Colonic mucosa (tissue), 4 donors: ENCODE measurements around the gene CCDC18. TPM values are rescaled to one million over a fixed set of nuclear protein-coding genes. Genes with fewer than 3 reads are reported as not detected.

Experiments
- DNase-seq: peaks from one replicate; pipeline ENCODE4 v3.0.0-alpha.2; 2020
- H3K27ac ChIP-seq: fragments of 200-600 bp; one replicate; pipeline ENCODE4 v1.8.0; 2021
- H3K27me3 ChIP-seq: fragments of 200-600 bp; one replicate; pipeline ENCODE4 v1.8.0; 2021
- H3K36me3 ChIP-seq: fragments of 200-600 bp; one replicate; pipeline ENCODE4 v1.8.0; 2021
- H3K4me1 ChIP-seq: fragments of 200-600 bp; one replicate; pipeline ENCODE4 v1.8.0; 2021; ENCODE audit warnings: mild to moderate bottlenecking
- H3K4me3 ChIP-seq: fragments of 200-600 bp; one replicate; pipeline ENCODE4 v1.8.0; 2021
- H3K9ac ChIP-seq, 2 donors: one replicate each; pipeline ENCODE4 v1.7.0; 2013; ENCODE audit warnings: control low read depth in 2 of 2, low read depth in 2 of 2, low read length in 2 of 2
- H3K9me3 ChIP-seq: fragments of 200-600 bp; one replicate; pipeline ENCODE4 v1.8.0; 2021
- intact Hi-C: fragments of 100-400 bp; cut with DNase I; formaldehyde crosslinking; loops from one replicate; pipeline ENCODE4 v1.14.1; 2022
- total RNA-seq, 2 donors: library from RNA; stranded (reverse); fragmentation: NEBNext Ultra II Directional in 1 of 2; extraction: Animal tissue kit (Norgen Biotek cat#: 25700) in 1 of 2; gene quantifications; one replicate each; pipeline ENCODE4 v1.2.1, GENCODE V29; 2021
- TF ChIP-seq, protein P1 (sequence below): fragments of 200-600 bp; IDR thresholded peaks from one replicate; pipeline ENCODE4 v1.8.0; 2022; ENCODE audit warnings: antibody characterized with exemption, mild to moderate bottlenecking
- donor health status: healthy.
- donor health status: DM: no; HTN: no; CAD: no.
- donor health status: DM: no; HTN: no; CAD: no.

CCDC18 gene
- total RNA-seq, 2 donors from 2014 or later = 4.2 to 7.6 TPM

DNA sequence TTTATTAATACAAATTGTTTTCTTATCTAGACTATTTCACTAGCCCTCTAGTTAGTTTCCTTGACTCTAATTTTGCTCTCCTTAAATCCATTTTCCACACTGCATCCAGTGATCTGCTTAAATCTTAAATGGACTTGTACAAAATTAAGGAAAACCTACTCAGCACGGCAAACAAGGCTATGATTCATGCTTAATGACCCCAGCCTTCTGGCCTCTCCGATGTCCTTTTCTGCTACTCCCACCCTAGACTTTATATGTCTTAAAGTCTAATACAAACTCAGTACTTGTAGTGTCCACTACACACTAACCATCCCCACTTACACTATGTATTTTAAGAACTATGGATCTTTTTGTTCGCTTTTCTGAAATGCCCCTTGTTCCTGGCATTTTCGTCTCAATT, 2.5 kb upstream of the CCDC18 start:
- H3K9me3 ChIP-seq = no peaks in the 10 kb centered on the region
- no peaks in the 10 kb centered on the region for H3K36me3 ChIP-seq
- DNase-seq = no peak
- intact Hi-C loops = no loop called here
- TF ChIP-seq, protein P1, sequence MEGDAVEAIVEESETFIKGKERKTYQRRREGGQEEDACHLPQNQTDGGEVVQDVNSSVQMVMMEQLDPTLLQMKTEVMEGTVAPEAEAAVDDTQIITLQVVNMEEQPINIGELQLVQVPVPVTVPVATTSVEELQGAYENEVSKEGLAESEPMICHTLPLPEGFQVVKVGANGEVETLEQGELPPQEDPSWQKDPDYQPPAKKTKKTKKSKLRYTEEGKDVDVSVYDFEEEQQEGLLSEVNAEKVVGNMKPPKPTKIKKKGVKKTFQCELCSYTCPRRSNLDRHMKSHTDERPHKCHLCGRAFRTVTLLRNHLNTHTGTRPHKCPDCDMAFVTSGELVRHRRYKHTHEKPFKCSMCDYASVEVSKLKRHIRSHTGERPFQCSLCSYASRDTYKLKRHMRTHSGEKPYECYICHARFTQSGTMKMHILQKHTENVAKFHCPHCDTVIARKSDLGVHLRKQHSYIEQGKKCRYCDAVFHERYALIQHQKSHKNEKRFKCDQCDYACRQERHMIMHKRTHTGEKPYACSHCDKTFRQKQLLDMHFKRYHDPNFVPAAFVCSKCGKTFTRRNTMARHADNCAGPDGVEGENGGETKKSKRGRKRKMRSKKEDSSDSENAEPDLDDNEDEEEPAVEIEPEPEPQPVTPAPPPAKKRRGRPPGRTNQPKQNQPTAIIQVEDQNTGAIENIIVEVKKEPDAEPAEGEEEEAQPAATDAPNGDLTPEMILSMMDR = no peak
- H3K27ac ChIP-seq = no peak overlapping the region
- H3K4me3 ChIP-seq = peak overlapping the region; percentile 83
- H3K4me1 ChIP-seq = peaks cover 6% of the 10 kb centered on the region
- H3K9ac ChIP-seq = peak overlapping the region in 1 of 2 donors; percentile 9
- no peaks in the 10 kb centered on the region for H3K27me3 ChIP-seq

DNA sequence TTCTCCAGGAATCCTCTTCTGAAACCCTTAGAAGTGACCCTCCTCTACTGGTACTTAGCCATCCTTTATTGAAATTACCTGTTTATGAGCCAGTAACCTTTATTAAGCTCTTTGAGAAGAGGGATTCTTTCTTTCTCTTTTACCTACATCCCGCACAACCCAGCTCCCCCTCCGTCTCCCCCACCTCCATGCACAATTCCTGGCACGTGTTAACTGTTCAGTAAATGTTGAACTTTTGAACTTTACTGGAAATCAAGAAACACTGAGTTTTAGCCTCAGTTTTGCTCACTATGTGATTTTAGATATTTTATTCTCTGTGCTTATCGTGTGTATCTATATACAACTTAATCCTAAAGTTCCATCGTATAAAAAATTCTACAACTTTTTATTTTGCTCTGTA, 2.1 kb upstream of the CCDC18 start:
- Histone ChIP-seq H3K9ac (peak overlapping the region in 1 of 2 donors; percentile 9), H3K4me3 (peak overlapping the region; percentile 83), H3K4me1 (peaks cover 6% of the 10 kb centered on the region), H3K9me3 (no peaks in the 10 kb centered on the region), H3K27me3 (no peaks in the 10 kb centered on the region), H3K27ac (no peak overlapping the region), H3K36me3 (no peaks in the 10 kb centered on the region)
- TF ChIP-seq, protein P1 = no peak
- intact Hi-C loops = no loop called here
- no peak for DNase-seq

DNA sequence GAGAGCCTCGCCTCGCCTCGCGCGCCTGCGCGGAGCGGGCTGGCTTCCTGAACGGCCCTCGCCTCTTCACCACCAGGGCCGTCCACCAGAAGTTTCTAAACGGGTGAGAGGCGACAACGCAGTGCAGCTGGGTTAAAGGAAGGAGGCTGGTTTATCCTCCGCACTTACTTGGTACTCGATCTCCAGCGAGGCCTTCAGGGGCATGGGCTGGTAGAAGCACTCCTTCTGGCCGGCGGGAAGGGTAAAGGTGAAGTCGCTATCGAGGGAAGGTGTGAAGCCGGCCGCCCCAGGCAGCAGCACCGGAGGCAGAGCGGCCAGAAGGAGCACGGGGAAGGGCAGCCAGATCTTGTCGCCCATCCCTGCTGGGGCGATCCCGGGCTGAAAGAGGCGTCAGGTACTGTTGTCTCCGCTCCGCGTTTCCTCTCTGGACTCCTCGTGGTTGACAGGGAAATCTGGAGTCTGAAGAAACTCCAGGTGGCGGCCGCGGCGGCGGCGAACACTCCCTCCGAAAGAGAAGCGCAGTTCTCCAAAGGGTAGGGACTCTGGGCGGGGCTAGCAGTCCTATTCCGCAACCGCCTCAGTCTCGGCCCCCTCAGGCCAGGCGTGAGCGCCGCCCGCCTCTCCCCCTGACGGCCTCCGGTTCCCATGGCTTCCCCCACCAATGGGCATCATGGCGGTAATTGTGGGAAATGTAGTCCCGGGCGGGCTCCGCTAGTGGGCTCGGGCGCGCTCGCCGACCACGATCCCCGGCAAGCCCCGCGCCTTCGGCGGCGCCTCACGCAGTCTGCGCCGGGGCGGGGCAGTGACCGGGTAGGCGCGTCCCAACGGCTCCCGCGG, 420 bp upstream of the CCDC18 start, which contains the start of gene TMED5:
Gene TMED5 (minus strand): TSS at position 528 of the 837 bp plus-strand sequence. CDS start 171 bp downstream, at position 357.
- H3K36me3 ChIP-seq = no peaks in the 10 kb centered on the region
- peak; percentile 98 for DNase-seq
- no peaks in the 10 kb centered on the region for H3K9me3 ChIP-seq
- peaks cover 6% of the 10 kb centered on the region for H3K4me1 ChIP-seq
- intact Hi-C loops = loop anchor here (5.0 kb wide), 1 partner anchor 103 kb away; the partner anchor contains the start of gene MTF2
- TF ChIP-seq, protein P1 = no peak
- H3K27me3 ChIP-seq = no peaks in the 10 kb centered on the region
- peak within 1 kb of the TSS; percentile 99 for H3K27ac ChIP-seq
- H3K9ac ChIP-seq = peak within 1 kb of the TSS; percentile 98 to 99
- peak within 1 kb of the TSS; percentile 83 for H3K4me3 ChIP-seq

DNA sequence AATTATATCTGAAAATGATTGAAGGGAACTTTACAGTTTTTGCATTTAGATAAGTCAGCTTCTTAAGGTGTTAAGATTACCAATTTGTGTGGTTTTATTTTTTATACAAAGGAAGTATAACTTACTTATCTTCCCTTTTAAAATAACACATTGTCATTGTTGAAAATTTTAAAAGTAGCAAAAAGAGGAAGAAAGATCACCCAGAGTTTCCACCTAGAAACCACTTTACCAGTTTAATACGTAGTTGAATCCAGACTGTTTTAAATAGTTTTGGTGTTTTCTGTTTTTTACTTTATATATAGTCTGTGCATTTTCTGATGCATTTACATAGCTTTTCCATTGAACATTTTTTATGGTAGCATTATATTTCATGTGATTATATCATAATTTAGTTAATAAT, 6.1 kb downstream of the CCDC18 start:
- no peaks in the 10 kb centered on the region for H3K4me1 ChIP-seq
- no peak overlapping the region for H3K4me3 ChIP-seq
- no peak overlapping the region for H3K27ac ChIP-seq
- no peaks in the 10 kb centered on the region for H3K9me3 ChIP-seq
- no peaks in the 10 kb centered on the region for H3K36me3 ChIP-seq
- DNase-seq = no peak
- H3K9ac ChIP-seq = no peak overlapping the region
- TF ChIP-seq, protein P1 = no peak
- no peaks in the 10 kb centered on the region for H3K27me3 ChIP-seq
- intact Hi-C loops = no loop called here

DNA sequence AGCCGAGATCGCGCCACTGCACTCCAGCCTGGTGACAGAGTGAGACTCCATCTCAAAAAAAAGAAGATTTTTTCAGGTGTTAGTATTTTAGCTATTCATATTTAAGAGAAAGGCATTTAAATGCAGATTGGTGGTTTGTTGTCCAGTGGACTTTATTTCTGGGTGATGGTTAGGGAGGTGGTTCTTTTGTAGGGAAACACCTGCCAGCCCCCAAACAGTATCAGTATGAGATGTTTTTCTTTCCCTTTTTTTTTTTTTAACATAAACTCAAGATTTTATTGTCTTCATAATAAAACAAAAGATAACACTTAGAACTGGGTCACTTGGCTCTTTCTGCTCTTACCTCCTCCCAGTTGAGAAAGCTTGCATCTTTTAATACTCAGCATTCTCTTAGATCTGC, 9.9 kb downstream of the CCDC18 start:
- Histone ChIP-seq H3K4me1 (no peaks in the 10 kb centered on the region), H3K9me3 (no peaks in the 10 kb centered on the region), H3K9ac (no peak overlapping the region), H3K27ac (no peak overlapping the region), H3K4me3 (no peak overlapping the region), H3K27me3 (no peaks in the 10 kb centered on the region), H3K36me3 (no peaks in the 10 kb centered on the region)
- TF ChIP-seq, protein P1 = no peak
- intact Hi-C loops = no loop called here
- no peak for DNase-seq
